Neural cell (in vitro differentiated cells): ENCODE measurements around the gene GRAP2. TPM values are rescaled to one million over a fixed set of nuclear protein-coding genes. Genes with fewer than 3 reads are reported as not detected.

Experiments
- H2AFZ ChIP-seq: fragments of 200-600, 300-800 bp; sonication (generic), shearing (Covaris generic); 2 replicates; pipeline ENCODE4 v1.6.0; 2014; ENCODE audit warnings: low read depth, mild to moderate bottlenecking, antibody characterized with exemption, low read length, moderate library complexity
- H3F3A ChIP-seq: fragments of 200-600 bp; shearing (Covaris generic); 2 replicates; pipeline ENCODE4 v1.6.1; 2016; ENCODE audit warnings: mild to moderate bottlenecking, moderate library complexity, mixed read lengths, antibody characterized with exemption, low read length; ENCODE audit not compliant: insufficient read depth, poor library complexity, severe bottlenecking
- H3K27ac ChIP-seq: fragments of 200-600, 300-800 bp; sonication (generic), shearing (Covaris generic); 2 replicates; pipeline ENCODE4 v1.5.1; 2014; ENCODE audit warnings: mild to moderate bottlenecking, low read length, moderate library complexity
- H3K27me3 ChIP-seq: fragments of 300-800, 200-600 bp; sonication (generic), shearing (Covaris generic); 2 replicates; pipeline ENCODE4 v1.6.0; 2014; ENCODE audit warnings: mild to moderate bottlenecking, low read depth, low read length, moderate library complexity; ENCODE audit not compliant: insufficient read depth
- H3K36me3 ChIP-seq: fragments of 300-800, 200-600 bp; sonication (generic), shearing (Covaris generic); 2 replicates; pipeline ENCODE4 v1.5.1; 2014; ENCODE audit warnings: mild to moderate bottlenecking, antibody characterized with exemption, low read length, moderate library complexity; ENCODE audit not compliant: insufficient read depth
- H3K4me2 ChIP-seq: fragments of 300-800, 200-600 bp; sonication (generic), shearing (Covaris generic); 2 replicates; pipeline ENCODE4 v1.6.0; 2014; ENCODE audit warnings: mild to moderate bottlenecking, low read length
- H3K4me3 ChIP-seq: fragments of 300-800, 200-600 bp; sonication (generic), shearing (Covaris generic); 2 replicates; pipeline ENCODE4 v1.5.1; 2014; ENCODE audit warnings: mild to moderate bottlenecking, low read length, moderate library complexity
- H3K79me2 ChIP-seq: fragments of 200-600 bp; shearing (Covaris generic); replicated peaks from 2 replicates; pipeline ENCODE4 v1.6.0; 2014; ENCODE audit warnings: mild to moderate bottlenecking, low read length, moderate library complexity; ENCODE audit not compliant: insufficient read depth
- H3K9ac ChIP-seq: fragments of 300-800, 200-600 bp; sonication (generic), shearing (Covaris generic); 2 replicates; pipeline ENCODE4 v1.6.1; 2016; ENCODE audit warnings: mild to moderate bottlenecking, low read length, mixed read lengths
- H3K9me2 ChIP-seq: fragments of 200-600 bp; shearing (Covaris generic); 2 replicates; pipeline ENCODE4 v1.6.1; 2016; ENCODE audit warnings: mild to moderate bottlenecking, low read length, mixed read lengths; ENCODE audit not compliant: insufficient read depth
- H3K9me3 ChIP-seq: fragments of 200-600, 300-800 bp; sonication (generic), shearing (Covaris generic); 2 replicates; pipeline ENCODE4 v1.6.1; 2016; ENCODE audit warnings: mild to moderate bottlenecking, mixed run types, low read length, moderate library complexity, mixed read lengths
- H4K20me1 ChIP-seq: fragments of 200-600 bp; shearing (Covaris generic); 2 replicates; pipeline ENCODE4 v1.6.1; 2016; ENCODE audit warnings: mild to moderate bottlenecking, mixed run types; ENCODE audit not compliant: insufficient read depth
- EP300 ChIP-seq: fragments of 450-650 bp; conservative IDR thresholded peaks from 2 replicates; pipeline ENCODE4 v1.6.1; 2014; ENCODE audit warnings: antibody characterized with exemption, mild to moderate bottlenecking, moderate library complexity; ENCODE audit not compliant: poor library complexity, severe bottlenecking
- EZH2 ChIP-seq: fragments of 200-600, 300-800 bp; shearing (Covaris generic), sonication (generic); IDR thresholded peaks from 2 replicates; pipeline ENCODE4 v1.6.1; 2014; ENCODE audit warnings: antibody characterized with exemption, low read length, borderline replicate concordance, mild to moderate bottlenecking; ENCODE audit not compliant: insufficient read depth, poor library complexity, severe bottlenecking
- MXI1 ChIP-seq: fragments of 450-650 bp; conservative IDR thresholded peaks from 2 replicates; pipeline ENCODE4 v1.6.1; 2014; ENCODE audit warnings: antibody characterized with exemption, mild to moderate bottlenecking; ENCODE audit not compliant: poor library complexity, severe bottlenecking
- POLR2AphosphoS5 ChIP-seq: IDR thresholded peaks from 2 replicates; pipeline ENCODE4 v1.6.1; 2012
- RAD21 ChIP-seq: fragments of 450-650 bp; conservative IDR thresholded peaks from 2 replicates; pipeline ENCODE4 v1.6.1; 2014; ENCODE audit warnings: antibody characterized with exemption, mild to moderate bottlenecking, moderate library complexity
- SMC3 ChIP-seq: fragments of 450-650 bp; conservative IDR thresholded peaks from 2 replicates; pipeline ENCODE4 v1.6.1; 2014; ENCODE audit warnings: antibody characterized with exemption, mild to moderate bottlenecking, moderate library complexity; ENCODE audit not compliant: poor library complexity
- TAF1 ChIP-seq: IDR thresholded peaks from 2 replicates; pipeline ENCODE4 v1.6.1; 2012; ENCODE audit warnings: low read depth
- polyA plus RNA-seq: library from polyadenylated mRNA; depleted of rRNA; stranded (reverse); fragments of >200 nt; gene quantifications from 2 replicates; pipeline ENCODE4 v1.2.3, GENCODE V29; 2014
- TF ChIP-seq, protein P1 (sequence below): fragments of 450-650 bp; IDR thresholded peaks from 2 replicates; pipeline ENCODE4 v1.5.1; 2014; ENCODE audit warnings: antibody characterized with exemption, mild to moderate bottlenecking, moderate library complexity; ENCODE audit not compliant: poor library complexity, severe bottlenecking
- TF ChIP-seq, protein P2 (sequence below): IDR thresholded peaks from 2 replicates; pipeline ENCODE4 v1.6.1; 2012; ENCODE audit warnings: borderline replicate concordance

Gene GRAP2
- polyA plus RNA-seq, 1 donor from 2014 or later: 0.30 TPM

DNA sequence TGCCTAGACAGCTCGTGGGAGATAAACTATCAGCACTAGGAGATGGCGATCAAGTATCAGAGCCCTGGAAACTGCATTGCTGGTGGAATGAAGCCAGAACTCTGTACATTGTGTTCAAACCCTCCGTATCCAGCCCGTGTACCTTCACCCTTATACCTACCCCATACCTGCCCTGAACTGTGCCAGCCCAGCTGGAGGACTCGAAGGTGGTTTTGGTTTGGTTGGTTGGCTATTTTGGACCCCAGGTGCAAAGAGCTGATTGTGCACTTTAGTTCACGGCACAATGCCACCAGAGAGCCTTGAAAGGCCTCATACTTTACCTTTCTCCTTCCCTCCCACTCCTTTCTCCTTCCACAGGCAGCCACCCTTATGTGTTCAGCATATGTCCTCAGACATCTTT is 109.9 kb downstream of the GRAP2 start:
- TF ChIP-seq SMC3: no peak
- TF ChIP-seq, protein P1, sequence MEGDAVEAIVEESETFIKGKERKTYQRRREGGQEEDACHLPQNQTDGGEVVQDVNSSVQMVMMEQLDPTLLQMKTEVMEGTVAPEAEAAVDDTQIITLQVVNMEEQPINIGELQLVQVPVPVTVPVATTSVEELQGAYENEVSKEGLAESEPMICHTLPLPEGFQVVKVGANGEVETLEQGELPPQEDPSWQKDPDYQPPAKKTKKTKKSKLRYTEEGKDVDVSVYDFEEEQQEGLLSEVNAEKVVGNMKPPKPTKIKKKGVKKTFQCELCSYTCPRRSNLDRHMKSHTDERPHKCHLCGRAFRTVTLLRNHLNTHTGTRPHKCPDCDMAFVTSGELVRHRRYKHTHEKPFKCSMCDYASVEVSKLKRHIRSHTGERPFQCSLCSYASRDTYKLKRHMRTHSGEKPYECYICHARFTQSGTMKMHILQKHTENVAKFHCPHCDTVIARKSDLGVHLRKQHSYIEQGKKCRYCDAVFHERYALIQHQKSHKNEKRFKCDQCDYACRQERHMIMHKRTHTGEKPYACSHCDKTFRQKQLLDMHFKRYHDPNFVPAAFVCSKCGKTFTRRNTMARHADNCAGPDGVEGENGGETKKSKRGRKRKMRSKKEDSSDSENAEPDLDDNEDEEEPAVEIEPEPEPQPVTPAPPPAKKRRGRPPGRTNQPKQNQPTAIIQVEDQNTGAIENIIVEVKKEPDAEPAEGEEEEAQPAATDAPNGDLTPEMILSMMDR: no peak
- no peak for TF ChIP-seq POLR2AphosphoS5
- TF ChIP-seq, protein P2, sequence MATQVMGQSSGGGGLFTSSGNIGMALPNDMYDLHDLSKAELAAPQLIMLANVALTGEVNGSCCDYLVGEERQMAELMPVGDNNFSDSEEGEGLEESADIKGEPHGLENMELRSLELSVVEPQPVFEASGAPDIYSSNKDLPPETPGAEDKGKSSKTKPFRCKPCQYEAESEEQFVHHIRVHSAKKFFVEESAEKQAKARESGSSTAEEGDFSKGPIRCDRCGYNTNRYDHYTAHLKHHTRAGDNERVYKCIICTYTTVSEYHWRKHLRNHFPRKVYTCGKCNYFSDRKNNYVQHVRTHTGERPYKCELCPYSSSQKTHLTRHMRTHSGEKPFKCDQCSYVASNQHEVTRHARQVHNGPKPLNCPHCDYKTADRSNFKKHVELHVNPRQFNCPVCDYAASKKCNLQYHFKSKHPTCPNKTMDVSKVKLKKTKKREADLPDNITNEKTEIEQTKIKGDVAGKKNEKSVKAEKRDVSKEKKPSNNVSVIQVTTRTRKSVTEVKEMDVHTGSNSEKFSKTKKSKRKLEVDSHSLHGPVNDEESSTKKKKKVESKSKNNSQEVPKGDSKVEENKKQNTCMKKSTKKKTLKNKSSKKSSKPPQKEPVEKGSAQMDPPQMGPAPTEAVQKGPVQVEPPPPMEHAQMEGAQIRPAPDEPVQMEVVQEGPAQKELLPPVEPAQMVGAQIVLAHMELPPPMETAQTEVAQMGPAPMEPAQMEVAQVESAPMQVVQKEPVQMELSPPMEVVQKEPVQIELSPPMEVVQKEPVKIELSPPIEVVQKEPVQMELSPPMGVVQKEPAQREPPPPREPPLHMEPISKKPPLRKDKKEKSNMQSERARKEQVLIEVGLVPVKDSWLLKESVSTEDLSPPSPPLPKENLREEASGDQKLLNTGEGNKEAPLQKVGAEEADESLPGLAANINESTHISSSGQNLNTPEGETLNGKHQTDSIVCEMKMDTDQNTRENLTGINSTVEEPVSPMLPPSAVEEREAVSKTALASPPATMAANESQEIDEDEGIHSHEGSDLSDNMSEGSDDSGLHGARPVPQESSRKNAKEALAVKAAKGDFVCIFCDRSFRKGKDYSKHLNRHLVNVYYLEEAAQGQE: no peak
- TF ChIP-seq EP300: no peak
- TF ChIP-seq MXI1: no peak
- TF ChIP-seq TAF1: no peak
- TF ChIP-seq RAD21: no peak
- no peak for TF ChIP-seq EZH2
- no peak overlapping the region for H3K4me2 ChIP-seq
- H3K4me3 ChIP-seq: peak overlapping the region; percentile 38
- no peaks in the 10 kb centered on the region for H3K9me3 ChIP-seq
- H2AFZ ChIP-seq: no peak overlapping the region
- no peaks in the 10 kb centered on the region for H3F3A ChIP-seq
- peak overlapping the region; percentile 42 for H3K27ac ChIP-seq
- no peaks in the 10 kb centered on the region for H3K9me2 ChIP-seq
- no peaks in the 10 kb centered on the region for H3K79me2 ChIP-seq
- H3K27me3 ChIP-seq: no peaks in the 10 kb centered on the region
- H4K20me1 ChIP-seq: no peaks in the 10 kb centered on the region
- no peaks in the 10 kb centered on the region for H3K36me3 ChIP-seq
- no peak overlapping the region for H3K9ac ChIP-seq

DNA sequence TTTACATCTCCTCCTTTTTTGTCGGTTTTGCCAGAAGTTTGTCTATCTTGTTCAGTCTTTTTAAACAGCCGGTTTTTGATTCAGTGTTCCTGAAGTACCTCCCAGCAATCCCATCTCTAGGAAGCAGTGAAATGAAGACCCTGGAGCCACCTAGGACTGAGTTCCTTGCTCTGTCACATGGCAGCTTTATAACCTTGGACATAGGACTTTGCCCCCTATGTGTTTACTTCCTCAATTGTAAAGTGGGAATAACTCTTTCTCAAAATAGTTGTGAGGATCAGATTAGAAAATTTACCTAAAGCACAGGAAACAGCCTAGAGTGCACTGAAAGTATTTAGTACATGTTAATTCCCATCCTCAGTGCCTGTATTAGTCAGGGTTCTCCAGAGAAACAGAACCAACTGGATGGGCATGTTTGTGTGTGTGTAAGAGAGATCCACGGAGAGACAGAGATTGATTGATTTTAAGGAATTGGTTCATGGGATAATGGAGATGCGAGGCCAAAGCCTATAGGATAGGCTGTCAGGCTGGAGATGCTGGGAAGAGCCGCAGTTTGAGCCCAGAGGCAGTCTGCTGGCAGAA is 113.9 kb downstream of the GRAP2 start:
- TF ChIP-seq RAD21: no peak
- no peak for TF ChIP-seq TAF1
- TF ChIP-seq, protein P1: no peak
- no peak for TF ChIP-seq POLR2AphosphoS5
- TF ChIP-seq MXI1: no peak
- no peak for TF ChIP-seq SMC3
- no peak for TF ChIP-seq EZH2
- Histone ChIP-seq H4K20me1 (no peaks in the 10 kb centered on the region), H3F3A (no peaks in the 10 kb centered on the region), H3K27me3 (no peaks in the 10 kb centered on the region), H3K9me2 (no peaks in the 10 kb centered on the region), H3K4me3 (no peak overlapping the region), H3K27ac (no peak overlapping the region), H3K79me2 (no peaks in the 10 kb centered on the region), H3K9ac (no peak overlapping the region), H2AFZ (no peak overlapping the region), H3K4me2 (no peak overlapping the region), H3K36me3 (no peaks in the 10 kb centered on the region), H3K9me3 (no peaks in the 10 kb centered on the region)
